ENCODE results near the gene PFAS.

PFAS gene

GRCh38 chr17:8294814-8295316, 45.8 kb downstream of the PFAS start:
- DNase-seq (ENCODE audit: low spot score) = no peak

- DNase-seq (ENCODE audit: low spot score) = no peak
Observed at GRCh38 chr17:8300226-8300625, 51.1 kb downstream of the PFAS start.

GRCh38 chr17:8300627-8301242, 51.6 kb downstream of the PFAS start:
- peak; percentile 90 for DNase-seq (ENCODE audit: low spot score)

- no peak for DNase-seq (ENCODE audit: low spot score)
Observed at GRCh38 chr17:8310601-8311123, 61.6 kb downstream of the PFAS start.

GRCh38 chr17:8311131-8311790, 62.2 kb downstream of the PFAS start:
- DNase-seq (ENCODE audit: low spot score) = no peak

GRCh38 chr17:8312251-8312650, 63.2 kb downstream of the PFAS start:
- DNase-seq (ENCODE audit: low spot score) = no peak

GRCh38 chr17:8312726-8313600, 63.9 kb downstream of the PFAS start:
- DNase-seq (ENCODE audit: low spot score) = no peak

GRCh38 chr17:8314797-8315763, 66.0 kb downstream of the PFAS start:
- DNase-seq (ENCODE audit: low spot score) = no peak

GRCh38 chr17:8315764-8316217, 66.7 kb downstream of the PFAS start:
- no peak for DNase-seq (ENCODE audit: low spot score)

GRCh38 chr17:8318010-8318935, 69.2 kb downstream of the PFAS start:
- DNase-seq (ENCODE audit: low spot score) = no peak
